Fibroblast of the conjunctiva (primary cell): ENCODE measurements around the gene DAB2.

Experiments used
- DNase-seq: peaks from one replicate; pipeline ENCODE4 v3.0.0-alpha.2; 2010; ENCODE audit warnings: low read depth

The DAB2 gene

GRCh38 chr5:39381376-39381775, 43.4 kb downstream of the DAB2 start:
- no peak for DNase-seq

- DNase-seq: no peak
These were observed 45.1 kb downstream of the DAB2 start for GRCh38 chr5:39379693-39380092.

GRCh38 chr5:39377613-39378012, 47.2 kb downstream of the DAB2 start:
- DNase-seq: no peak

GRCh38 chr5:39376293-39376714, 48.5 kb downstream of the DAB2 start:
- DNase-seq: peak; percentile 27

GRCh38 chr5:39373791-39374190, 51.0 kb downstream of the DAB2 start:
- no peak for DNase-seq

- no peak for DNase-seq
These were observed 53.5 kb downstream of the DAB2 start for GRCh38 chr5:39371367-39371635.

- no peak for DNase-seq
These were observed 54.0 kb downstream of the DAB2 start for GRCh38 chr5:39370555-39371366.

GRCh38 chr5:39369123-39369815, 55.5 kb downstream of the DAB2 start:
- DNase-seq: no peak

- DNase-seq: no peak
These were observed 56.7 kb downstream of the DAB2 start for GRCh38 chr5:39368116-39368515.

- no peak for DNase-seq
These were observed 57.1 kb downstream of the DAB2 start for GRCh38 chr5:39367711-39368110.

- no peak for DNase-seq
These were observed 60.4 kb downstream of the DAB2 start, which contains the start of gene C9 for GRCh38 chr5:39364367-39364766. TSS of gene C9 (minus strand) at chr5:39364495. CDS start at chr5:39364464, 31 bp downstream.

- no peak for DNase-seq
These were observed 61.6 kb downstream of the DAB2 start for GRCh38 chr5:39363217-39363616.

- no peak for DNase-seq
These were observed 62.1 kb downstream of the DAB2 start for GRCh38 chr5:39362646-39363045.

GRCh38 chr5:39361306-39361705, 63.5 kb downstream of the DAB2 start:
- no peak for DNase-seq

- DNase-seq: no peak
These were observed 64.2 kb downstream of the DAB2 start for GRCh38 chr5:39360471-39361111.

GRCh38 chr5:39356263-39356662, 68.5 kb downstream of the DAB2 start:
- no peak for DNase-seq

- DNase-seq: no peak
These were observed 69.5 kb downstream of the DAB2 start for GRCh38 chr5:39355324-39355723.

GRCh38 chr5:39353717-39354399, 70.9 kb downstream of the DAB2 start:
- no peak for DNase-seq

- DNase-seq: no peak
These were observed 71.8 kb downstream of the DAB2 start for GRCh38 chr5:39352951-39353350.

GRCh38 chr5:39352170-39352569, 72.6 kb downstream of the DAB2 start:
- no peak for DNase-seq

GRCh38 chr5:39349484-39349883, 75.3 kb downstream of the DAB2 start:
- DNase-seq: no peak

GRCh38 chr5:39342460-39342859, 82.3 kb downstream of the DAB2 start:
- DNase-seq: no peak

- DNase-seq: no peak
These were observed 82.9 kb downstream of the DAB2 start for GRCh38 chr5:39341896-39342295.
